NCI-H2081 (cell line): ENCODE measurements around the gene DUSP6.

Experiments used
- DNase-seq, 2 experiments: peaks; one replicate each; lab custom pipeline; 2025; lab: John Stamatoyannopoulos, UW

The DUSP6 gene

DNA sequence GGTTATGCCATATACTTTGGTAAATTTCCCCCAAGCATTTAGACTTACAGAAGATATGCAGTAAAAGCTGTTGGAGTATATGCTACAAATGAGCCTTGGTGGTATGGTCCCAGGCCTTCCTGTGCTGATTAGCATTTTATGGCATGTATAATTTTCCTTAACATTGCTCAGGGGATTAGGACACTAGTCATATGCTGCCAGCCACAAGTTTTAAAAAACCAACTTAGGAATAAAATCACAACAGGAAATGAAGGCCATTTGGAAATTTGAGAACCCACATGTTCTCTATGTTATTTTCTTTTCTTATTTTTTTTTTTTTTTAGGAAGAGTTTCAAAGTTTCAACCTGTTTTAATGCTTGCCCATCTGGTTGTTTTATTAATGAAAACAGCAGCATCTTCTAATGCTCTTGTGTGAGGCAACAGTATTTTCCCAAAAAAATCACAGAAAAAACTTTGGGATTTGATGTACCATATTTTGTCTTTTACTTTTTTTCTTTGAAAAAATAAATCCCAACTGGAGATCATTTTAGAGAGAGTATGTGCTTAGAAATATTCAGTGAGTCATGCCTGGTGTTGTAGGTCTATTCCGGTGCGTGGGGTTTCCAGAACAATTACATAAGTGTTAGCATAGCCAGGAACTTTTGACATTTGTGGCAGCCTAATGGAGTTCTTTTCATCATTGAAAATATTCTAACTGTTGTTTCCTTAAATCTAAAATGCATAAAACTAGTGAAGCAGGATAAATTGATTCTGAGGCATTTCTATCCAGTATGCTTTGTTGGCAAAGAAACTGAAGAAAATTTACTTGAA is 21.7 kb upstream of the DUSP6 start:
- DNase-seq, result no peak

GRCh38 chr12:89372584-89373370 is 20.5 kb upstream of the DUSP6 start:
- no peak for DNase-seq

- no peak for DNase-seq
Observed at GRCh38 chr12:89370850-89371249, 18.5 kb upstream of the DUSP6 start.

DNA sequence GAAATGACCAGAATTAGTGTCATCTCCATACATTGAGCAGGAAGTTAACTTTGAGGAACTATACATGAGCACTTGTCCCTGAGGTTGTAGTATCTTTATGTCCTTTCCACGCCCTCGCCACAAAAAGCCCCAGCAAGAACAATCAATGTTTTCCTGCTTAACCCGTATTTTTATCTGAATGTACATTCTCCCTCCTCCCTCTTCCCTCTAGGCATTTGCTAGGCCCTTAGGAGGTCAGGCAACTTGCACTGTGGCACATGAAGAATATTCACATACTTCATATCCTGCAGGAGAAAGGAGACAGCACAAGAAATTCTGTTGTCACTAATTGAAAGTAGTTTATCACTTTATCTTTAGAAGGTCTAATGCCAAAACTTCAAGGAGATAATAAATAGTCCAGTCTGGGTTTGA is 18.1 kb upstream of the DUSP6 start:
- no peak for DNase-seq

DNA sequence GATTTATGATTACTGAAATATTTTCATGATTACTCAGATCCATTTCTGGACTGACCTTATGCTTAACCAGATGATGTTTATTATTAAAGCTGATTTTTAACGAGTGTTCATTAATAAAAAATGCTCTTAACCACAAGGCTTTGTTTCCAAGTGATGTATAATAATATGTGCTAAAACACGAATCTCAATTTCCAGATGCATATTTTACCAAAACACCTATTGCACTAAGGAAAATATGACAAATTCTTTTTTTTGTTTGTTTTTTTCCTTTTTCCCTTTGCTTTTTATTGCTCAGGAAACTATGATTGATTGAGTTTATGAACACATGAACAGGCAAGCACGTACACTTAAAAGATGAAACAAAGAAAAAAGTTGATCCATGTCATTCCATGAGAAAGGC is 16.9 kb upstream of the DUSP6 start:
- no peak for DNase-seq

DNA sequence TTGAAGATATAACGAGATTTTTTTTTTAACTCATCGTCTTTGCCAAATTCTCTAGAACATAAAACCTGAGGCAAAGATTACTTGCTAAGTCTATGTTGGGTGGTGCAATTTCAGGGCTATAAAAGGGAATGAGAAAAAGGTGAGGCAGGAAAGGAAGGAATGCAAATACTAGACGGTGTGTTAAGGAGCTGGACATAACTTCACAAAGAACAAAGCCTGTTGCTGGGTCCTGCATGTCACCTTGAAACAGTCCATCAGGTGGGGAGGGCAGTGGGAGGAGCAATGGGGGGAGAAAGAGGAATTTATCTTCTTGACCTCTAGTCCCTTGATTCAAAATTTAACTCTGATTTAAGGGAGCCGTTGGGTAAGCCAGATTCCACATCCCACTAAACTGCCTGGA is 16.1 kb upstream of the DUSP6 start:
- no peak for DNase-seq

DNA sequence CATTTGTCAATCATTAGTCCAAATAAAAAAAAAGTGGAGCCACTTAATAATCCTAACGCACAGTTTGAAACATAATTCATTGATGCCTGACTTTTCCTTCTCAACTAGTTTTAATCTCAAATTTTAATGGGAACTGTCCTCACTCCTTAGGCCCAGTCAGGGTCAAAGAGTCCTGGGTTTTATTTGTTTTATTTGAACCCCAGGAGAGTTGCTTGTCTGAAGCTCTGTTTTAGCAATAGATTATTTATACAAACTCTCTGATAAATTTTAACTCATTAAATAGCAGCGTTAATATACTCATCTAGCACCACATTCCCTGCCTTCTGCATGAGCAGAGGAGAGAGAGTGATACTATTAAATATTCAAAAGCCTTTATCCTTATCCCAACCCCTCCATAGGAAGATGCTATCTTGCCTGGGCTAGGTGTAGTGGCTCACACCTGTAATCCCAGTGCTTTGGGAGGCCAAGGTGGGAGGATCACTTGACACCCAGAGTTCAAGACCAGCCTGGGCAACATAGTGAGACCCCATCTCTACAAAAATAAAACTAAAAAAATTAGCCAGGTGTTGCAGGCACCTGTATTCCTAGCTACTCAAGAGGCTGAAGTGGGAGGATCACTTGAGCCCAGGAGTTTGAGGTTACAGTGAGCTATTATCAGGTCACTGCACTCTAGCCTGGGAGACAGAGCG is 14.5 kb upstream of the DUSP6 start:
- DNase-seq, result no peak

DNA sequence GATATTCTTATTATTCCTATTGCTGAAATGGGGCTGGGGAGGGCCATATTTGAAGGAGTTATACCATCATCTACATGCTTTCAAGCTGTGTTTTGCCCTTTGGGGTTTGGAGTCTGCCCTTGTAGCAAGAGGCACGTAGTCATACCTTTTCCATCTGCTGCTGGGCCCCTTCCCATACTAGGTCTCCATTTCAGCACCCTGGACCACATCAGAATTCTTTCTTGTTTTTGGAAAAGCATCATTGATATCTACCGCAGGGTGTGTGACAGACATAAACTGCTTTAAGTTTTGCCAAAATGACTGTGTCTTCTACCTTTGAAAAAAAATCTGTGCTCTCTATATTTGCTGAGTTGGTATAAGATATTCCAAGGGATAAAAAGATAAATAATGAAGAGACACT is 12.3 kb upstream of the DUSP6 start:
- no peak for DNase-seq

DNA sequence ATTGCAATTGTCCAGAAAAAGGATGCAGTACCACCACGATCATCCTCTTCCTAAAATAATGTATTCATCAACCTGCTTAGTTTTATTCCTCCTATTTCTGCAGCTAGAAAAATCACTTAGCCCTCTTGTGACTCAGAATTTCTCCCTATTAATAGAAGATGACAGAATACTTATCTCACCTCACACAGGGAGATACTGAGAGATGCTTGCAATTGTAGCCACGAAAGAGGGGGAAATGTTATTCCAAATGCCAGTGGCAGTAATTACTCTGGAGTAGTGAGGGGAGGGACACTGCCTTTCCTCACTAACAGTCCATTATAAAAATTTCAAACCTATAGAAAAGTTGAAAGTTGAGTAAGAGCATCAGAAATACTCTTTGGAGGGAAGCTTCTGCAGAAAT is 11.8 kb upstream of the DUSP6 start:
- DNase-seq, result no peak

DNA sequence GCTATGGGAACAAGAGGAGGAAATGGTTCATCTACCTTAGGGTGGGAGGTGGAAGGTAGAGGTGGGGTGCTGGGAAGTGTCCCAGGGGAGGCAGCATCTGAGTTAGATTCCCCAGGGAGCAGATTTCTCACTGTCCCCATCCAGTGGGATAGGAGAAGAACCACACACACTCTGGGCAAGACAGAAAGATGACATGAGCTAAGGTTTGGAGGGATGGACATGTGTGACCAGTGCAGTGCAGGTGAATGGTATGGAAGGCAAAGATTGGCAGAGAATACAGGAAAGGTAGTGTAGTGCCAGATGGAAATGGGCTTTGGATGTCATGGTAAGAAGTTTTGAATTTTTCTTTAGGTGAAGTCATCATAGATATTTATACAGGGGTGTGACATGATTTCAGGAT is 11.3 kb upstream of the DUSP6 start:
- no peak for DNase-seq

DNA sequence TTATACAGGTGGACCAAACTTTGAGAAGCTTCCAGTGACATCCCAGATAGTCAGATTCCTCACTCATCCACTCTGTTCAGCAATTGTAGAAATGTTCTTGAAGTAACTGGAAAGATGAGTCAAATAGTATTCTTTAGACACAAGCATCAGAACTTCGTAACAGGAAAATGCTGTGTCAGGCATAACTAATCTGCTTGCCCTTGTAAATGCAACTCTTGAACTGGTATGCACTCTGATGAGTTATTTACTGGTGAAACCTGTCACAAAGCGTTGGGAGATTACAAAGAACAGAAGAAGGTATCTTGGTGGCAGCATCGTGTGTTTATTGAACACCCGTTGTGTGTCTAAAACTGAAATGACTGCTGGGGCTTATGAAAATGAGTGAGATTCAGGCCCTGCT is 10.8 kb upstream of the DUSP6 start:
- no peak for DNase-seq

DNA sequence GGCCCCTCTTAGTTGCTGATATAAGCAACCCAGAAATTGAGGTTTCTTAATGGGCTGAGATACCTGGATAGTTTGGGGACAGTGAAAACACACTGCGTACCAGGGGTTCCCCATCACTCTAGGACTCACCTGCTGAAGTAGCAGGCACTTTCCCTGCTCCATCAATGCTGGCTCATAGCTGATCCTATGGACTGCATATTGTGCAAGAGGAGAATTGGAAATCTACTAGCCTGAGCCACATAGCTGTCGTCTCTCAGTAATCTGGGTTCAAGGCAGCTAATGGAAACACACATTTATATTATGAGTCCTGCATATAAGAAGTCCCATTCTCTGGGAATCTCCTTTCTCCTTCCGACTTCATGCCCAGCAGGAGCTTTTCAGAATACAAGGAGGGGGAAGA is 7.3 kb upstream of the DUSP6 start:
- DNase-seq, result no peak

GRCh38 chr12:89358805-89359204 is 6.5 kb upstream of the DUSP6 start:
- DNase-seq, result no peak

DNA sequence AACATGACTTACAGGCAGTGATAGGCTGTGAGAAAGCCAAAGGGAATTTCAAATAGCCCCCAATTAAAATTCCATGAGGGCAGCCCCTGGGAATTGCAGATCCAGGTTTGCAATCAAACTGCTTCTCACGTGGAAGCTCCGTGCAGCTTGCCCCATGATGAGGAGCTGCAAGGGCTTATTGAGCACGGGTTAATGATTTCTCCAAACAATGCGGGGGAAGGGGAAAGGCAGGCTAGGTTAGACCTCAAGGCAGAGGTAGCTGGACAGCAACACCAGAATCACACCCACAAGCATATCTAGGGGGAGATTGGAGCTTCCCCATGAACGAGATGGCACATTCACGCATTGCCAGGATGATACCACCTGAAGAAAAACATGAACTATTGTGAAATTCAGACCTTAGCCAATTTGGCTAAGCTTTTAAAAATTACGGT is 5.0 kb upstream of the DUSP6 start:
- DNase-seq, result no peak

DNA sequence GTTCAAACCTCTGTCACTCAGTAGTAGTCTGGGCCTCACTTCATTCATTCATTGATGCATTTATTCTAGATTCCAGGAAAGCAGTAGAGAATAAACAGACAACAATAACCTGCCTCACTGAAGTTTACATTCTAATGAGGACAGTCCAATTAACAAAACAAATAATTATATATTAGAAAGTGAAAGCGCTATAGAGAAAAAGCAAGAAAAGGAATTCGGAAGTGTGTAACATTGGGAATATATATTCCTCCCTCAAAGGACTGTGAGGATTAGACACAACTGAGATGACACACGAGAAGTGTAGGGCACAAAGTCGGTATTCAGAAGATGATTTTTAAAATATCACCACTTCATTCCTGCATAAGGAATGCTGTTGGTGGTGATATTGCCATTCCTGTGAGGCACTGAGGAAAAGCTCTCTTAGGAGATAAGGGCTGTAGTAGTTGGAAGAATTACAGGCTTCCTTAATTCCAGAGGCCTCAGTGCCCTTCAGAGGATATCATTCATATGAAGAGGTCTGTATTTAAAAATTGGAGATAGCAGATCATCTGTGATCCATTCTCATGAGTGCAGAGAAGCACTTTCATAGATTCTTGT is 3.9 kb upstream of the DUSP6 start:
- no peak for DNase-seq

- DNase-seq, result no peak
Observed at GRCh38 chr12:89355243-89356068, 3.2 kb upstream of the DUSP6 start.

DNA sequence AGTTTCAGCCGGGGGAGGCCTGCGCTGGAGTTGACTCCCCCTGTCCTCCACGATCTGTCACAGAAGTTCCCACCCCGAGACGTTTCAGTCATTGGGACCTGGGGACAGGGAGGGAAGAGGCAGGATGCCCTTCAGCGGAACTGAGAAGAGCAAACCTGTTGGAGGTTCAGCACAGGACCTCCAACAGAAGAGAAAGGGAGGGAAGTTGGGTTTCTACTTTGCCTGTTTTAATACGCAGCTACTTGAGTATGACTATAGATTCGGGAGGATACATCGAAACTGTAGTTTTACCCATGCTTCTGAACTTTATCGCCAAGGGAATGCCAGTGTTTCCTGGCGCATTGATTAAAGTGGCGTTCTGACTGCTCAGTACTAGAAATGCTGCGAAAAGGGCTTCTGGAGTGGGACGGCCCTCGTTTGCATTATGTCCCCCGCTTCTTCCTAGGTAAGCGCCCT is 2.3 kb upstream of the DUSP6 start:
- peak in 1 of 2 experiments; percentile 38 for DNase-seq

DNA sequence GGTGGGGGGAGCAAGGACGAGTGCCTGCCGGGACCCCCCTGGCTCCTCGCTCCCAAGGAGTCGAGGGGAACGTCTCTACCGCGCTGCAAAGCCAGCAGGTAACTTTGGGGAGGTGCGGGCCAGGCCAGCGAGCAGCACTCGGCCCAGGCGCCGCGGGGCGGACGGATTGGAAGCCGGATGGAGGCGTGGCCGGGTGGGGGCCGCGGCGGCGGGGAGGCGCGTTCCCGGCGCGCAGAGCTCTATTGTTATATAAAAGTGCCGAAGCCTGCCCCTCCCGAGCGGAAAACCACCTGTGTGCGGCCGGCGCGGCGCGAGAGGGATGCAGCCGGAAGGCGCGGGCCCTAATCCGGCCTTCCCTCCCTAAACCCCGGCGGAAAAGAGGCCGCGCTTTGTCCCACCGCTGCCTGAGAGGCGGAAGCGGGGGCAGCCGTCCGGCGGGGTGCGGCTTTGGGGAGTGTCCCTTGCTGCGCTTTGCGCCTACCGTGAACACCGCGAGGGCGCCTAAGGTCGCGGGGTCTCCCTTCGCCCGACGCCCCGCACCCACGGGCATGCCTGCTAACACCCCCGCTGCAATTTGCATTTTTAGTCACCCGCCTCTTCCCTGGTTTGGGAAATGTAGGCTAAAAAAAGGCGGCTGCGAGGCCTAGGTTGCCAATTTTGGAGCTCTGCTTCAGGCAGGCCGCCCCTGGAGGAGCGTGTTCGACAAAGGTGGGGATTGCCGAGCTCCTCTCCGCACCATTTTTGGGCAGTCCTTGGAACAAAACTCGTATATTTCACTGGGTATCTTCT is 1.7 kb upstream of the DUSP6 start:
- peak; percentile 71 to 78 for DNase-seq

GRCh38 chr12:89353188-89353822 is 1.0 kb upstream of the DUSP6 start:
- peak; percentile 69 to 71 for DNase-seq

GRCh38 chr12:89352242-89352491 is 134 bp downstream of the DUSP6 start:
- DNase-seq, result peak in 1 of 2 experiments; percentile 57
